Neural progenitor cell (in vitro differentiated cells): ENCODE measurements around the gene ZCCHC7.

Experiments used
- EZH2 ChIP-seq: fragments of 200-600 bp; sonication (generic); IDR thresholded peaks from 2 replicates; pipeline ENCODE4 v1.6.1; 2017; ENCODE audit warnings: antibody characterized with exemption, mild to moderate bottlenecking, moderate library complexity
- TF ChIP-seq, protein P1 (sequence below): fragments of 200-600 bp; sonication (generic); IDR thresholded peaks from 2 replicates; pipeline ENCODE4 v1.5.1; 2017; ENCODE audit warnings: antibody characterized with exemption, mild to moderate bottlenecking

DNA sequence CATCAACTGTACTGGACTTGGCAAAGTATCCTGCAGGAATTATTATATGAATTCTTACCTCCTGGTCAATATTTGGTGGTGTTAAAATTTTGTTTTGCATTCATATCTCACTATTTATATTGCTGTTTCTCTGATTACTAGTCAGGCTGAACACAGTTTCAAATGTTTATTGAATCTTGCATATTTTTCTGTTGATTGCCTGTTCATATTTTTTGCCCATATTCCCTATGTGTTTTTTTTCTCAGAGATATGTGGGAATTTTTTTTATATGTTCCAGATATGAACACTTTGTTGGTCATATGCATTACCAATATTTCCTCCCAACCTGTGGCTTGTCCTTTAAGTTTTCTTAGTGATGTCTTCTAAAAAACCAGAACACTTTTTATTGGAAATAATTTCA, 153.2 kb downstream of the ZCCHC7 start:
- TF ChIP-seq, protein P1, sequence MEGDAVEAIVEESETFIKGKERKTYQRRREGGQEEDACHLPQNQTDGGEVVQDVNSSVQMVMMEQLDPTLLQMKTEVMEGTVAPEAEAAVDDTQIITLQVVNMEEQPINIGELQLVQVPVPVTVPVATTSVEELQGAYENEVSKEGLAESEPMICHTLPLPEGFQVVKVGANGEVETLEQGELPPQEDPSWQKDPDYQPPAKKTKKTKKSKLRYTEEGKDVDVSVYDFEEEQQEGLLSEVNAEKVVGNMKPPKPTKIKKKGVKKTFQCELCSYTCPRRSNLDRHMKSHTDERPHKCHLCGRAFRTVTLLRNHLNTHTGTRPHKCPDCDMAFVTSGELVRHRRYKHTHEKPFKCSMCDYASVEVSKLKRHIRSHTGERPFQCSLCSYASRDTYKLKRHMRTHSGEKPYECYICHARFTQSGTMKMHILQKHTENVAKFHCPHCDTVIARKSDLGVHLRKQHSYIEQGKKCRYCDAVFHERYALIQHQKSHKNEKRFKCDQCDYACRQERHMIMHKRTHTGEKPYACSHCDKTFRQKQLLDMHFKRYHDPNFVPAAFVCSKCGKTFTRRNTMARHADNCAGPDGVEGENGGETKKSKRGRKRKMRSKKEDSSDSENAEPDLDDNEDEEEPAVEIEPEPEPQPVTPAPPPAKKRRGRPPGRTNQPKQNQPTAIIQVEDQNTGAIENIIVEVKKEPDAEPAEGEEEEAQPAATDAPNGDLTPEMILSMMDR: no peak
- no peak for TF ChIP-seq EZH2
